HG02798 (cell line): ENCODE data around the gene AMBRA1.
A peak's percentile ranks its signal among the peaks of the same experiment; 100 is the strongest.

Experiments
- ATAC-seq: cut with Tn5 transposase; IDR thresholded peaks from one replicate; pipeline ENCODE4 v1.9.1; 2021; ENCODE audit warnings: mild to moderate bottlenecking; ENCODE audit not compliant: unreplicated experiment, poor library complexity

AMBRA1 gene

DNA sequence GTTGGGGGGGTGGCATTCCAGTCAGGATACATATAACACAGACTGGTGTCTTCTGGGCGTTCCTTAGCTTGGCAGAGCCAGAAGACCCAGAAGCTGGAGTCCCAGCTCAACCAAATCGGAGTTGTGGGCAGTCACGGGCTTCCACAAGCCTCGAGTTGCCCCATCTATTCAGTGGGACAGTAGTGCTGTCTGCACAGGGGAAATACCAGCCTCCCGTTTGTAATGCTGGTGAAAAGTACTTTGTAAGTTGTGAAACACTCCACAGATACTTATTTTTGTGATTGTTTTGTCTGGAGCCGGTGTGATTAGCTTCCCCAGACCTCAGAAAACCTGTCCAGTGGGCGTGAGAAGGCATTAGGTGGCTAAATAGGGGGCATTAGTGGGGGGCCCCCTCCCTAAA lies 232.9 kb downstream of the AMBRA1 start:
- no peak for ATAC-seq

- ATAC-seq, result no peak
Measured at GRCh38 chr11:46359953-46360352, 233.9 kb downstream of the AMBRA1 start.

DNA sequence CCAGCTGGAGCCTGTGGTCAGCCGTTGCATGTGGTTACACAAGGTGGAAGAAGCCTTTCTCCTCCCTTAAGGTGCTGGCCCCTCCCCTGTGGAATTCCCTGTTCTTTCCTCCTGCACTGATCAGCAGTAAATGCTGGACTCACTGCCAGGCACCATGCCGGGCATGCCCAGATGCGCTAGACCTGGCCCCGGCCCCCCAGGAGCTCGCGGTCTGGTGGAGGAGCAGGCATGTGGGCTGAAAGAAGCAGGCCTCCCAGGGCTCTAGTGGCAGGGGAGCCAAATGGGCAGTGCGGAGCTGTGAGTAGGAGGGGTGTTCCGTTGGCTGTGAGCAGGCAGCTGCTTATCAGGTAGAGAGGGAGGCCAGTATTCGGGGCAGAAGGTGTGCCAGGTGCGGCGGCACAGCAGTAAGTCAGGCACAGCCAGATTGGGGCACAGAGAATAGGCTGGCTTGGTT lies 236.3 kb downstream of the AMBRA1 start:
- no peak for ATAC-seq

DNA sequence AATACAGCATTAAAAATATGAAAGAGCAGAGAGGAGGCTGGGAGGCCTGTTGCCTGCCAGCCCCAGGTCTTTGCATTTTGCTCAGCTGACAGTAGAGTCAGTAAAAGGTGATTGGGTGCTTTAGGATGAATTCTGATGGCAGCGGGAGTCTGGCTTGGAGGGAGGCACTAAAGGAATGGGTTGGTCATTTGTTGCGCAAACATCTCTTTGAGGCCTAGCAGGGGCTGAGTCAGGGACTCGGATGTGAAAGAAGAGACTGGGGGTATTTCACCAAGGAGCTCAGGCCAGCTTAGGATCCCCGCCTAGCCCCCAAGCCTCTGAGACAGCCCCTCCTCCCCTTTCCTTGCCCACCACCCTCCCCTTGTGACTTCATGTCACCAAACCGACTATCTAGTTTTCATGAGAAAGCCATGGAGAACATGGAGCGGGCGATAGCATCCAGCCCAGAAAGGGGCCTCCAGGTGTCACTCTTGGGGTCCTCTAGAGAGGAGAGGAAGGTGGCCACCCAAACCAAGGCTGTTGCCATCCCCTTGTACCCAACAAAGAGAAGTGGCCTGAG lies 236.8 kb downstream of the AMBRA1 start:
- no peak for ATAC-seq

DNA sequence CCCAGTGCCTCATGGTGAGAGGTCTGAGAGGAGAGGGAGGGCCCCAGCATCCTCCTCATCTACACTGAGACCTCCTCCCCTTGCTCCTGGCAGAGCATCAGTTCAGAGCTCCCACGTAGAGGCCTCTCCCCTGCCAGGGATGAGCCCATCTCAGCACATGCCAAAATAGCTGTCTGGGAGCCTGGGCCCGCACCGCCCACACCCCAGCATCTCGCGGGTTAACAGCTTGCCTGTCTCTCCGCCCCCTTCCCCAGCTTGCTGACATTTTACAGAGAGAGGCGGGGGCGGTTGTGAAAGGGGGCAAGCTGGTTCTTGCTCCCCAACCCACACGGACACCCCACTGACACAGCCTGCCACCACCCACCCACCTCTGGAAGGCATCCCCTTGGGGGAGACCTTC lies 240.1 kb downstream of the AMBRA1 start:
- no peak for ATAC-seq

DNA sequence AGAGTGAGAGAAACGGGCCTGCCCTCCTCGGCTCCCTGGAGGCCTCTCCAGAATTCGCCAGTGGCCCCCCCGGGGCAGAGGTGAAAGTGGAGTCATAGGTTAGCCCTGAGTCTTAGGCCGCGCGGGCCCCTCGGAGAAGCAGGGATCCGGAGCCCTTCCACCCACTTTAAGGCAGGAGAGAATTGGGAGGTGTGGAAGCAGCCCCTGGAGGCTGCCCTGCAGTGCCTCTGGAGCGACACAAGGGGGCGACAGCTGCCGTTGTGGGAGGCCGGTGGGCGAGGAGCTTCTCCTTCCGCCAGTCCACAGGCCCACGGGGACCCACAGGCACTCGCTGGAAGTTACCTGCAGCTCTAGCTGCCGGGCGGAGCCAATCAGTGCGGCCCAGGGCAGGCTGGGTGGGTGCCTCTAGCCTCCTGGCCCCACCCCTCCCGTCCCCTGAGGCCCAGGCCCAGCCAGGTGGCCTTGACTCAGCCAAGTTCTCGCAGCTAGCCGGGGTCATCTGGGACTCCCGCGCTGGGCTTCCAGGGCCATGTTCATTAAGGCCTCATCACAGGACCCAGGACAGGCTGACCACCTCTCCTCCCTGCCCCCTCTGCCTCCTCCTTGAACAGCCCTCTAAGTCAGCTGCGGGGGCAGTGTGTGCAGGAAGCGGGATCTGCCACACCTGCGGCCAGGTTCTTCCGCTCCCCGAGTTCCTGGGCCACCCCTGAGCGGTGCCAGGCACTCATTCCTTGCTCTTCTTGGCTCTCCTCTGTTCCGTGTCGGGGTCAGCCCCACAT lies 241.6 kb downstream of the AMBRA1 start:
- ATAC-seq, result no peak

DNA sequence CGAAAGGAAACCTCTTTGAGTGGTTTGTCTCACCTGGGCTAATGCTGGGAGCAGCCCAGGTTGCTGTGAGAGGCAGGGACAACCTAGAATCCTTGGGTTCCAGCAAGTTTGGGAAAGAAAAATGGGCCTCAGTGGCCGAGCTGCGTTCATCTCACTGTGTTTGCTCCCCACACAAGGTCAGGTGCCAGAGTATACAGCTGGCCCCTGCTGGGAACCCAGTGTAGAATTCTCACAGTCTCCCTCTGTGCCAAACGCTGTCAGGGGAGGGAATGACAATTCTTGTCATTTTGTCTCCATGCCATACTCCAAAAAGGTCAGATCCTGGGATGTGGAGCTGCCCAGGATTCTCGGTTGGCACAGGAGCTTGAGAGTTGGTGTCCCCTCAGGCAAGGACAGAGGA lies 242.2 kb downstream of the AMBRA1 start:
- ATAC-seq, result no peak

- ATAC-seq, result no peak
Measured at GRCh38 chr11:46351148-46351547, 242.7 kb downstream of the AMBRA1 start.

- ATAC-seq, result no peak
Measured at GRCh38 chr11:46350695-46351094, 243.1 kb downstream of the AMBRA1 start.

DNA sequence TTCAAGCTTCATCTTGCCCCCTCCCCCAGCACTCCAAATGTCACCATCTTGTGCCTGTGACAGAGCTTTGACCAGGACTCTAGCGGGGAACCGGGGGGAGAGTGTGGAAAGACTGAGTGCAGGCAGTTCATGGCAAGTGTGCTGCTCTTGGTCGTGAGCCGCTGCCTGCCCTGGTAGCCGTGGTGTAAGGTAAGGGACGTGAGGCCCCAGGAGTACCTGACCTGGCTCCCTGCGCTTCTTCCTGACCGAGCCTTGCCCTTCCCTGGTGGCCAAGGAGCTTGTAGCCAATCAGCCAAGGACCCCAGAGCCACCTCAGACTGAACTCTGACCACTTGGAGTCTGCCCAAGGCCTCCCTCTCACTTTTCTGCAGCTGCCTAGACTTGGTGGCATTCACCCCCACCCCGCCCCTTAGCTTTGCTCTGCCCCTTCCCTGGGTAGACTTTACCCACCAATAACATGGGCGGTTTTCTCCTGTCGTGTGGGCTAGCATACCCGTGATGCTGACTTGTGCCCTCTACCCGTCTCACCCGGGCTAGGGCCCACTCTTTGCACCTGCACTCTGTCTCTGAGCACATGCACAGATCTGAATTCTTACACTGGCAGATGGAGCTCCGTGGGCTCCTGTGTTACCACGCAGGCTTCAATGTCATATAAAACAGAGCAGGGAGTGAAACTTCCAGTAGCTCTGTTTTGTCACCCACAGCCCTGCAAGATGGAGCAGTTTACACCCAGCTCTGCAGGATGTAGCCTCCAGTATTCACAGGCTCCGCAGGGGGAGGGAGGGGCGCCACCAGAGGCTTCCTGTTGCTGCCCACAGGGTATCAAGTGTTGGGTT lies 245.0 kb downstream of the AMBRA1 start:
- ATAC-seq, result no peak

DNA sequence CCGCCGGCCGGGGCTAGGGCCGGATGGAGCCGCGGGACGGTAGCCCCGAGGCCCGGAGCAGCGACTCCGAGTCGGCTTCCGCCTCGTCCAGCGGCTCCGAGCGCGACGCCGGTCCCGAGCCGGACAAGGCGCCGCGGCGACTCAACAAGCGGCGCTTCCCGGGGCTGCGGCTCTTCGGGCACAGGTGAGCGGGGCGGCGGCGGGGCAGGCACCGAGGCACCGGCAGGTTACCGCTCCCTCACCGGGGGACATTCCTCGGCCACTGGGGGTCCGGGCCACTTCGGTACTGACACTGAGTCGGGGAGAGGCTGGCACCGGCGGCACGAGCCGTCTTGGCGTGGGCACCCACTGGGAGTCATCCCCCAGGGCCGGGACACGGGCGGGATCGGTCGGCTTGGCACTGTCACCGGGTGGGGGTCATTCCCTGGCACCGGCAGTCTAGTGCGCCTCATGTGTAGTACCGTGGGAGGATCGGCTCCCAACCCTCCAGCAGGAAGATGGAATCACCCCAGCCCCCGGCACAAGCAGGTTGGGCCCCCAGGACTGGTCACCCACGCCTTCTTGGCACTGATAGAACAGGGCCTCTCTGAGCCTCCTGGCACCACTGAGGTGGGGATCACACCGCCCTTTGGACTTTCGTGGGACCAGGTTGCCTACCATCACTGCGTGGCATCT lies 246.0 kb downstream of the AMBRA1 start:
- no peak for ATAC-seq

DNA sequence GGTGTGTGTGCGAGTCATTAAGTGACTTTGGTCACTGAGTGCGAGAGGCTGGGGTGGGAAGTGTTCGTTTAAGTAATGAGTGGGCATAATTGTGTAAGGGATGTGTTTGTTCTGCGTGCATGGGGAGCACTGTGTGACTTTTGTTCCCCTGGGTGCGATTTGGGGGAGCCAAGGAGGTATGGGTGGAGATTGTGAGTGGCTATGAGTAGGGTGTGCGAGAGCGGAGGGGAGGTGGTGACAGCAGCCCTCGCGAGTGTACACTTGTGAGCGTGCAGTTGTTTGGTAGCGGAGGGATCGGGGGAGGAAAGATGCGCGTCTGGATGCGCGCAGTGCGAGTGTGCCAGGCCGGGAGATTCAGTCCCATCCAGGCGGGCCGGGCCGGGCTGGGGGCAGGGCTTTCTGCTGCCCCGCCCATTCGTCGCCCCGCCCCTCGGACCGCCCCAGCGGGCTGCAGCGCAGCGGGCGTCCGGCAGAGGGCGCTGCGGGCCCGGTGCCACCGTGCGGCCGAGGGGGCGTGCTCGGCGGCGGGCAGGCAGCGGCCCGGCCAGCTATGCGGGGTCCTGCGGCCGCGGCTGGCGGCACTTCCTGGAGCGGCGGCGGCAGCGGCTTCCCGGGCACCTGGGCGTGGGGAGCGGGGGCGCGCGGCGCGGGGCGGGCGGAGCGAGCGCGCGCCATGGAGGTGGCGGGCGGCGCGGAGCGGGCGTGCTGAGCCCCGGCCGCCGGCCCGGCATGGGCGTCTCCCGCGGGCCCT lies 246.8 kb downstream of the AMBRA1 start, which contains the start of gene DGKZ:
Gene DGKZ (plus strand): TSS at position 578 of the 751 bp plus-strand sequence. CDS start 197 bp downstream, outside the sequence.
- ATAC-seq, result peak; percentile 81
